ENCODE measurements around the gene PRKD1. TPM values are rescaled to one million over a fixed set of nuclear protein-coding genes. Genes with fewer than 3 reads are reported as not detected.
A peak's percentile ranks its signal among the peaks of the same experiment; 100 is the strongest.

PRKD1 gene
- total and polyA plus RNA-seq, 10 of the 15 experiments (the other 5 are each of a cell fraction or from before 2014, with no cell fraction given) = 0.02 to 0.56 TPM; not detected in 8

DNA sequence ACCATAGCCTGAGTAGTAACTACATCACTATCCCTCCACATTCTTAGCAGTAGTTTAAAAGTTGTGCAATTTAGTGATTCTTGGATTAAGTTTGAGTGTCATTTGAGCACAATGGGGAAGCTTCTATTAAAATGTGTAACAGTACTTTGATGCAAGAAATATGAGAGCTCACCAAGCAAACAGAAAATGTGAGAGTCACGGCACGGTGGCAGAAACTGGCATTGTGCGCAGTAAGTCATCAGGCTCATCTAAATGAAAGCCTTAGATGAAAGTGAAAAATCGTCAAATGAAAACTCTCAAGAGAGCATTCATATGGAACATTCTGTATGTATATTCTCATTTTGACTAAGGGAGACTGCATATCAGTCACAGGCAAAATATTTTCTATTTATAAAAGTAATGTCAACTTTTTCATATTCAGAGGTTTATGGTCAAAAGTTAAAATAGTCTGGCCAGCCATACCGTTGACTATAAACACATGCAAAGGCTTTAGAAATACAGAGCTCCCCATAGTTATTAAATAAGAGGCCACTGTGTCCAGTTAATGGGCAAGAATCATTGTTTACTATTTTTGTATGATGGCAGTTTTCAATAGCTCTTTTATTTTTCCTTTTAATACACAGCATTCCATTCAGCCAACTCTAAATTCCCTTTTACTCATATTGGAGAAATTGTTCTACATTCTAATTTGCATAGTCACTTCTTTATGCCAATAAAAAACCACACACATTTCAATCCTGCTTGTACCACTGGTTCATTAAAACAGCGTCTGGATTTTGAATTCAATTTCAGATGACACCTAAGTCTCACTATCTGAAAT lies 167.9 kb downstream of the PRKD1 start (continued):
- TF ChIP-seq NFIC (IDR thresholded peaks at IDR 0.05; ENCODE audit: low read depth, low read length) (peak; percentile 77), STAT3 (IDR thresholded peaks at IDR 0.05; ENCODE audit: low read depth, low read length) (no peak), PML (IDR thresholded peaks at IDR 0.05; ENCODE audit: low read length) (no peak), KLF5 (IDR thresholded peaks at IDR 0.05; ENCODE audit: partially characterized antibody) (no peak), RAD21 (IDR thresholded peaks at IDR 0.05; ENCODE audit: insufficient read depth, low read depth, low read length) (no peak), SREBF1 (IDR thresholded peaks at IDR 0.05; ENCODE audit: low read length) (0 out of 2 replicates have a peak, but pooled peaks have one; percentile 13), NR2C1 (IDR thresholded peaks at IDR 0.05) (no peak), ATF7 (IDR thresholded peaks at IDR 0.05; ENCODE audit: low read depth) (no peak), PAX5 (IDR thresholded peaks at IDR 0.05; ENCODE audit: borderline replicate concordance, low read depth, low read length) (peak; percentile 43; the same call in 1 of the 2 replicates), NR2F1 (conservative IDR thresholded peaks at IDR 0.05) (no peak), FOXM1 (IDR thresholded peaks at IDR 0.05; ENCODE audit: low read depth, low read length) (peak; percentile 67; the same call in 1 of the 2 replicates)
- TF ChIP-seq, protein P1, sequence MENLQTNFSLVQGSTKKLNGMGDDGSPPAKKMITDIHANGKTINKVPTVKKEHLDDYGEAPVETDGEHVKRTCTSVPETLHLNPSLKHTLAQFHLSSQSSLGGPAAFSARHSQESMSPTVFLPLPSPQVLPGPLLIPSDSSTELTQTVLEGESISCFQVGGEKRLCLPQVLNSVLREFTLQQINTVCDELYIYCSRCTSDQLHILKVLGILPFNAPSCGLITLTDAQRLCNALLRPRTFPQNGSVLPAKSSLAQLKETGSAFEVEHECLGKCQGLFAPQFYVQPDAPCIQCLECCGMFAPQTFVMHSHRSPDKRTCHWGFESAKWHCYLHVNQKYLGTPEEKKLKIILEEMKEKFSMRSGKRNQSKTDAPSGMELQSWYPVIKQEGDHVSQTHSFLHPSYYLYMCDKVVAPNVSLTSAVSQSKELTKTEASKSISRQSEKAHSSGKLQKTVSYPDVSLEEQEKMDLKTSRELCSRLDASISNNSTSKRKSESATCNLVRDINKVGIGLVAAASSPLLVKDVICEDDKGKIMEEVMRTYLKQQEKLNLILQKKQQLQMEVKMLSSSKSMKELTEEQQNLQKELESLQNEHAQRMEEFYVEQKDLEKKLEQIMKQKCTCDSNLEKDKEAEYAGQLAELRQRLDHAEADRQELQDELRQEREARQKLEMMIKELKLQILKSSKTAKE (IDR thresholded peaks at IDR 0.05; ENCODE audit: low read depth, poor library complexity, severe bottlenecking) = no peak
- TF ChIP-seq, protein P2, sequence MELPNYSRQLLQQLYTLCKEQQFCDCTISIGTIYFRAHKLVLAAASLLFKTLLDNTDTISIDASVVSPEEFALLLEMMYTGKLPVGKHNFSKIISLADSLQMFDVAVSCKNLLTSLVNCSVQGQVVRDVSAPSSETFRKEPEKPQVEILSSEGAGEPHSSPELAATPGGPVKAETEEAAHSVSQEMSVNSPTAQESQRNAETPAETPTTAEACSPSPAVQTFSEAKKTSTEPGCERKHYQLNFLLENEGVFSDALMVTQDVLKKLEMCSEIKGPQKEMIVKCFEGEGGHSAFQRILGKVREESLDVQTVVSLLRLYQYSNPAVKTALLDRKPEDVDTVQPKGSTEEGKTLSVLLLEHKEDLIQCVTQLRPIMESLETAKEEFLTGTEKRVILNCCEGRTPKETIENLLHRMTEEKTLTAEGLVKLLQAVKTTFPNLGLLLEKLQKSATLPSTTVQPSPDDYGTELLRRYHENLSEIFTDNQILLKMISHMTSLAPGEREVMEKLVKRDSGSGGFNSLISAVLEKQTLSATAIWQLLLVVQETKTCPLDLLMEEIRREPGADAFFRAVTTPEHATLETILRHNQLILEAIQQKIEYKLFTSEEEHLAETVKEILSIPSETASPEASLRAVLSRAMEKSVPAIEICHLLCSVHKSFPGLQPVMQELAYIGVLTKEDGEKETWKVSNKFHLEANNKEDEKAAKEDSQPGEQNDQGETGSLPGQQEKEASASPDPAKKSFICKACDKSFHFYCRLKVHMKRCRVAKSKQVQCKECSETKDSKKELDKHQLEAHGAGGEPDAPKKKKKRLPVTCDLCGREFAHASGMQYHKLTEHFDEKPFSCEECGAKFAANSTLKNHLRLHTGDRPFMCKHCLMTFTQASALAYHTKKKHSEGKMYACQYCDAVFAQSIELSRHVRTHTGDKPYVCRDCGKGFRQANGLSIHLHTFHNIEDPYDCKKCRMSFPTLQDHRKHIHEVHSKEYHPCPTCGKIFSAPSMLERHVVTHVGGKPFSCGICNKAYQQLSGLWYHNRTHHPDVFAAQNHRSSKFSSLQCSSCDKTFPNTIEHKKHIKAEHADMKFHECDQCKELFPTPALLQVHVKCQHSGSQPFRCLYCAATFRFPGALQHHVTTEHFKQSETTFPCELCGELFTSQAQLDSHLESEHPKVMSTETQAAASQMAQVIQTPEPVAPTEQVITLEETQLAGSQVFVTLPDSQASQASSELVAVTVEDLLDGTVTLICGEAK (IDR thresholded peaks at IDR 0.05; ENCODE audit: borderline replicate concordance) = no peak
- TF ChIP-seq, protein P3, sequence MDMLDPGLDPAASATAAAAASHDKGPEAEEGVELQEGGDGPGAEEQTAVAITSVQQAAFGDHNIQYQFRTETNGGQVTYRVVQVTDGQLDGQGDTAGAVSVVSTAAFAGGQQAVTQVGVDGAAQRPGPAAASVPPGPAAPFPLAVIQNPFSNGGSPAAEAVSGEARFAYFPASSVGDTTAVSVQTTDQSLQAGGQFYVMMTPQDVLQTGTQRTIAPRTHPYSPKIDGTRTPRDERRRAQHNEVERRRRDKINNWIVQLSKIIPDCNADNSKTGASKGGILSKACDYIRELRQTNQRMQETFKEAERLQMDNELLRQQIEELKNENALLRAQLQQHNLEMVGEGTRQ (IDR thresholded peaks at IDR 0.05; ENCODE audit: borderline replicate concordance, low read depth, low read length) = no peak
- TF ChIP-seq, protein P4, sequence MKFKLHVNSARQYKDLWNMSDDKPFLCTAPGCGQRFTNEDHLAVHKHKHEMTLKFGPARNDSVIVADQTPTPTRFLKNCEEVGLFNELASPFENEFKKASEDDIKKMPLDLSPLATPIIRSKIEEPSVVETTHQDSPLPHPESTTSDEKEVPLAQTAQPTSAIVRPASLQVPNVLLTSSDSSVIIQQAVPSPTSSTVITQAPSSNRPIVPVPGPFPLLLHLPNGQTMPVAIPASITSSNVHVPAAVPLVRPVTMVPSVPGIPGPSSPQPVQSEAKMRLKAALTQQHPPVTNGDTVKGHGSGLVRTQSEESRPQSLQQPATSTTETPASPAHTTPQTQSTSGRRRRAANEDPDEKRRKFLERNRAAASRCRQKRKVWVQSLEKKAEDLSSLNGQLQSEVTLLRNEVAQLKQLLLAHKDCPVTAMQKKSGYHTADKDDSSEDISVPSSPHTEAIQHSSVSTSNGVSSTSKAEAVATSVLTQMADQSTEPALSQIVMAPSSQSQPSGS (IDR thresholded peaks at IDR 0.05; ENCODE audit: low read length) = peak; percentile 71
